H1 (cell line): Measurements from ENCODE around the gene ZGRF1. TPM values are rescaled to one million over a fixed set of nuclear protein-coding genes. Genes with fewer than 3 reads are reported as not detected.

Experiments used
- CTCF ChIA-PET: fragments of 300-600 bp; sonication (Branson Sonifier 250); formaldehyde crosslinking; loops from one replicate; lab custom pipeline; 2021; ENCODE audit not compliant: partially characterized antibody; lab: Charles Lee
- POLR2A ChIA-PET: fragments of 300-600 bp; sonication (Branson Sonifier 250); formaldehyde crosslinking; loops from one replicate; lab custom pipeline; 2021; ENCODE audit warnings: inconsistent platforms; ENCODE audit not compliant: partially characterized antibody; lab: Charles Lee
- DNase-seq, 2 experiments: peaks; one replicate each; pipeline versions ENCODE4 v3.0.0 to v3.0.0-alpha.2; 2010 to 2022; ENCODE audit warnings: low spot score in 2 of 2, low read depth in 1 of 2, mixed read lengths in 1 of 2
- FAIRE-seq: peaks from 2 replicates; lab custom pipeline; 2011; peaks lifted over from hg19 to GRCh38; lab: Jason Lieb, UNC
- H2AFZ ChIP-seq: 2 replicates; pipeline ENCODE4 v1.8.1; 2012; ENCODE audit warnings: low read length, inconsistent platforms
- H2AK5ac ChIP-seq: 2 replicates; pipeline ENCODE4 v1.6.1; 2013; ENCODE audit warnings: low read depth, low read length
- H2BK120ac ChIP-seq: replicated peaks from 2 replicates; pipeline ENCODE3; 2013; ENCODE audit warnings: low read depth, low read length, inconsistent platforms
- H2BK12ac ChIP-seq: 2 replicates; pipeline ENCODE4 v1.6.1; 2013; ENCODE audit warnings: low read depth, low read length
- H2BK15ac ChIP-seq: 2 replicates; pipeline ENCODE4 v1.6.1; 2013; ENCODE audit warnings: low read length
- H2BK20ac ChIP-seq: 2 replicates; pipeline ENCODE4 v1.6.1; 2013; ENCODE audit warnings: low read length
- H2BK5ac ChIP-seq: 2 replicates; pipeline ENCODE4 v1.6.1; 2013; ENCODE audit warnings: low read depth, low read length
- H3K14ac ChIP-seq: 2 replicates; pipeline ENCODE4 v1.6.1; 2013; ENCODE audit warnings: inconsistent platforms; ENCODE audit not compliant: insufficient read length
- H3K18ac ChIP-seq: 2 replicates; pipeline ENCODE4 v1.6.1; 2013; ENCODE audit warnings: low read length; ENCODE audit errors: extremely low read depth
- H3K23ac ChIP-seq: 2 replicates; pipeline ENCODE4 v1.6.1; 2013; ENCODE audit warnings: inconsistent platforms; ENCODE audit not compliant: insufficient read length
- H3K23me2 ChIP-seq: 2 replicates; pipeline ENCODE4 v1.6.1; 2013; ENCODE audit warnings: low read depth, low read length
- H3K27ac ChIP-seq: 2 replicates; pipeline ENCODE4 v1.6.1; 2011; ENCODE audit warnings: low read depth, low read length, inconsistent platforms
- H3K27me3 ChIP-seq, 4 experiments: replicated peaks in 1 of 4; 1 replicate in 1 of 4; 2 replicates in 3 of 4; pipeline versions ENCODE4 v1.6.1 to v1.8.1; 2011 to 2013; ENCODE audit warnings: low read length in 3 of 4, mild to moderate bottlenecking in 3 of 4, inconsistent platforms in 2 of 4, mixed read lengths in 2 of 4, moderate library complexity in 1 of 4; ENCODE audit not compliant: control insufficient read depth in 3 of 4, insufficient read depth in 3 of 4; ENCODE audit errors: extremely low read depth in 1 of 4
- H3K36me3 ChIP-seq, 4 experiments: 2 replicates each; pipeline versions ENCODE4 v1.6.1 to v1.8.1; 2011 to 2013; ENCODE audit warnings: mild to moderate bottlenecking in 4 of 4, low read length in 3 of 4, moderate library complexity in 2 of 4, control low read depth in 1 of 4, inconsistent platforms in 1 of 4; ENCODE audit not compliant: insufficient read depth in 4 of 4, control insufficient read depth in 2 of 4
- H3K4ac ChIP-seq: replicated peaks from 2 replicates; pipeline ENCODE3; 2013; ENCODE audit warnings: low read length, low read depth, mixed read lengths, inconsistent platforms; ENCODE audit not compliant: insufficient read length
- H3K4me1 ChIP-seq, 4 experiments: replicated peaks in 1 of 4; 1 replicate in 1 of 4; 2 replicates in 3 of 4; pipeline versions ENCODE4 v1.6.1 to v1.8.1; 2011 to 2013; ENCODE audit warnings: low read length in 3 of 4, inconsistent platforms in 2 of 4, mixed read lengths in 1 of 4; ENCODE audit not compliant: insufficient read depth in 4 of 4, control insufficient read depth in 3 of 4
- H3K4me2 ChIP-seq, 2 experiments: 2 replicates each; pipeline versions ENCODE4 v1.6.1 to v1.8.1; 2011 to 2013; ENCODE audit warnings: low read depth in 2 of 2, low read length in 2 of 2, control low read depth in 1 of 2, inconsistent platforms in 1 of 2, mild to moderate bottlenecking in 1 of 2; ENCODE audit not compliant: insufficient read depth in 1 of 2
- H3K4me3 ChIP-seq, 4 experiments: fragments of 200-600, 300-600 bp in 1 of 4; sonication (generic), shearing (Covaris generic), sonication (Bioruptor Twin) in 1 of 4; 2 replicates each; pipeline versions ENCODE4 v1.5.1 to v1.8.1; 2011 to 2016; ENCODE audit warnings: low read length in 4 of 4, low read depth in 3 of 4, control low read depth in 2 of 4, inconsistent platforms in 2 of 4, mild to moderate bottlenecking in 2 of 4, mixed read lengths in 1 of 4, moderate library complexity in 1 of 4; ENCODE audit not compliant: insufficient read depth in 2 of 4; ENCODE audit errors: extremely low read depth in 1 of 4
- H3K56ac ChIP-seq: replicated peaks from 2 replicates; pipeline ENCODE3; 2013; ENCODE audit warnings: low read depth, mild to moderate bottlenecking, mixed read lengths, low read length, inconsistent platforms; ENCODE audit not compliant: insufficient read length
- H3K79me1 ChIP-seq: 2 replicates; pipeline ENCODE4 v1.6.1; 2013; ENCODE audit warnings: low read depth, low read length, control low read depth
- H3K79me2 ChIP-seq, 2 experiments: 2 replicates each; pipeline versions ENCODE4 v1.6.1 to v1.8.1; 2012 to 2013; ENCODE audit warnings: low read length in 2 of 2, mild to moderate bottlenecking in 2 of 2, inconsistent platforms in 1 of 2; ENCODE audit not compliant: insufficient read depth in 2 of 2, control insufficient read depth in 1 of 2
- H3K9ac ChIP-seq, 4 experiments: replicated peaks in 1 of 4; 1 replicate in 1 of 4; 2 replicates in 3 of 4; pipeline versions ENCODE4 v1.6.1 to v1.8.1; 2011 to 2013; ENCODE audit warnings: low read depth in 3 of 4, low read length in 3 of 4, control low read depth in 2 of 4, mild to moderate bottlenecking in 2 of 4, moderate library complexity in 2 of 4, inconsistent platforms in 1 of 4; ENCODE audit errors: extremely low read depth in 1 of 4
- H3K9me3 ChIP-seq, 2 experiments: 2 replicates each; pipeline versions ENCODE4 v1.6.1 to v1.8.1; 2012 to 2013; ENCODE audit warnings: mild to moderate bottlenecking in 2 of 2, moderate library complexity in 2 of 2, control low read depth in 1 of 2, inconsistent platforms in 1 of 2, low read depth in 1 of 2, low read length in 1 of 2, mixed read lengths in 1 of 2; ENCODE audit not compliant: insufficient read depth in 2 of 2
- H4K20me1 ChIP-seq, 2 experiments: replicated peaks in 1 of 2; 2 replicates each; pipeline versions ENCODE3 to v1.8.1; 2011 to 2013; ENCODE audit warnings: inconsistent platforms in 2 of 2, low read length in 2 of 2, mild to moderate bottlenecking in 1 of 2; ENCODE audit not compliant: insufficient read depth in 2 of 2, control insufficient read depth in 1 of 2
- H4K5ac ChIP-seq: 2 replicates; pipeline ENCODE4 v1.6.1; 2013; ENCODE audit warnings: low read length, low read depth, mixed read lengths, inconsistent platforms; ENCODE audit not compliant: insufficient read length
- H4K8ac ChIP-seq: 2 replicates; pipeline ENCODE4 v1.8.0; 2013; ENCODE audit warnings: mild to moderate bottlenecking, moderate library complexity, low read length, inconsistent platforms; ENCODE audit not compliant: insufficient read depth; ENCODE audit errors: extremely low read depth
- H4K91ac ChIP-seq: replicated peaks from 2 replicates; pipeline ENCODE3; 2013; ENCODE audit warnings: low read length, mixed read lengths, inconsistent platforms; ENCODE audit not compliant: insufficient read length
- CHD1 ChIP-seq: IDR thresholded peaks from 2 replicates; pipeline ENCODE4 v1.6.1; 2012; ENCODE audit warnings: low read depth, low read length, improper control_type of control experiment
- CTCF ChIP-seq, 3 experiments: IDR thresholded peaks; 1 replicate in 2 of 3; 2 replicates in 1 of 3; pipeline versions ENCODE4 v1.5.1 to v1.6.1; 2011; ENCODE audit warnings: low read length in 3 of 3, mild to moderate bottlenecking in 3 of 3, inconsistent platforms in 2 of 3, low read depth in 1 of 3, moderate library complexity in 1 of 3; ENCODE audit not compliant: insufficient read depth in 1 of 3; ENCODE audit errors: control extremely low read depth in 1 of 3
- HDAC6 ChIP-seq: IDR thresholded peaks from one replicate; pipeline ENCODE4 v1.7.1; 2012; ENCODE audit warnings: low read depth, mild to moderate bottlenecking, inconsistent platforms, low read length, moderate library complexity
- MAFK ChIP-seq: IDR thresholded peaks from 2 replicates; pipeline ENCODE4 v1.6.1; 2012; ENCODE audit warnings: low read depth, mild to moderate bottlenecking, improper control_type of control experiment, low read length
- POLR2AphosphoS5 ChIP-seq: IDR thresholded peaks from 2 replicates; pipeline ENCODE4 v1.6.1; 2011; ENCODE audit warnings: low read depth, low read length
- RAD21 ChIP-seq, 2 experiments: IDR thresholded peaks in 1 of 2; conservative IDR thresholded peaks in 1 of 2; 2 replicates each; pipeline ENCODE4 v1.6.1; 2011; ENCODE audit warnings: low read depth in 2 of 2, low read length in 2 of 2, improper control_type of control experiment in 1 of 2, inconsistent platforms in 1 of 2, mild to moderate bottlenecking in 1 of 2, moderate library complexity in 1 of 2
- polyA plus RNA-seq, 7 experiments: library from polyadenylated mRNA; depleted of rRNA in 3 of 7; stranded (reverse) in 5 of 7; unstranded in 2 of 7; fragments of >200 nt in 5 of 7; fragments of 200-250 nt in 2 of 7; gene quantifications; 1 replicate in 5 of 7; 2 replicates in 1 of 7; 4 replicates in 1 of 7; pipeline versions ENCODE4 v1.2.1 to v1.2.3, GENCODE V29; 2011 to 2013; ENCODE audit warnings: missing spikeins in 2 of 7, mixed read lengths in 2 of 7
- total RNA-seq: library from RNA; stranded (reverse); fragmentation: NEBNext Ultra II Directional; extraction: Animal tissue kit (Norgen Biotek cat#: 25700); gene quantifications from 2 replicates; pipeline ENCODE4 v1.2.1, GENCODE V29; 2021

Gene ZGRF1
- total and polyA plus RNA-seq, 2 of the 8 experiments (the other 6 are each of a cell fraction or from before 2014, with no cell fraction given): 12.0 to 44.6 TPM

GRCh38 chr4:112604589-112604988 lies 32.1 kb downstream of the ZGRF1 start:
- H3K23me2 ChIP-seq: no peaks in the 10 kb centered on the region
- H3K56ac ChIP-seq: no peak overlapping the region
- H2BK5ac ChIP-seq: no peak overlapping the region
- no peak overlapping the region for H2BK12ac ChIP-seq
- H3K36me3 ChIP-seq: peaks cover 2 to 46% (median 19%) of the 10 kb centered on the region in 4 experiments; a peak in 5 of 8 replicates
- TF ChIP-seq HDAC6 (no peak), MAFK (no peak), CTCF (IDR thresholded peaks at IDR 0.05; ENCODE audit: control extremely low read depth in 1 of 3, insufficient read depth in 1 of 3, low read depth in 1 of 3, low read length in 3 of 3) (peak in 2 of 3 experiments; percentile 62 to 69; a peak in 3 of 4 replicates), CHD1 (no peak), POLR2AphosphoS5 (no peak), RAD21 (IDR thresholded peaks at IDR 0.05 in 1 of 2, conservative IDR thresholded peaks at IDR 0.05 in 1 of 2; ENCODE audit: low read depth in 2 of 2, low read length in 2 of 2) (peak; percentile 56 to 67)
- ChIA-PET CTCF (interaction anchor here (0.5 to 4.3 kb wide), 23 partner anchors 10 to 367 kb away, joined by 3 to 22 read pairs (median 3); no protein-coding TSS in a partner anchor), POLR2A (interaction anchor here (0.6 kb wide), 1 partner anchor 61 kb away, joined by 3 read pairs; no protein-coding TSS in a partner anchor)
- H3K27ac ChIP-seq: no peak overlapping the region
- no peak overlapping the region for H3K23ac ChIP-seq
- H3K27me3 ChIP-seq: no peaks in the 10 kb centered on the region
- no peak overlapping the region for H2AFZ ChIP-seq
- no peak overlapping the region for H3K9ac ChIP-seq
- no peak overlapping the region for H2AK5ac ChIP-seq
- no peak overlapping the region for H4K91ac ChIP-seq
- FAIRE-seq (no peak), DNase-seq (peak; percentile 5 to 53)
- H4K8ac ChIP-seq: no peak overlapping the region
- no peak overlapping the region for H4K5ac ChIP-seq
- H3K4me2 ChIP-seq: no peak overlapping the region
- H3K4me1 ChIP-seq: no peaks in the 10 kb centered on the region
- H3K14ac ChIP-seq: no peak overlapping the region
- no peaks in the 10 kb centered on the region for H3K9me3 ChIP-seq
- H3K4ac ChIP-seq: no peak overlapping the region
- no peak overlapping the region for H2BK20ac ChIP-seq
- no peaks in the 10 kb centered on the region for H3K79me1 ChIP-seq
- no peak overlapping the region for H3K18ac ChIP-seq
- no peaks in the 10 kb centered on the region for H4K20me1 ChIP-seq
- H2BK120ac ChIP-seq: no peak overlapping the region
- H3K4me3 ChIP-seq: no peak overlapping the region
- H3K79me2 ChIP-seq: no peaks in the 10 kb centered on the region
- no peak overlapping the region for H2BK15ac ChIP-seq
